ENCODE data around the gene ARHGAP42.

The ARHGAP42 gene

GRCh38 chr11:100674212-100674611, 12.9 kb upstream of the ARHGAP42 start:
- no peaks in the 10 kb centered on the region for H3K27me3 ChIP-seq (ENCODE audit: insufficient read depth, poor library complexity, severe bottlenecking)

GRCh38 chr11:100675115-100675650, 11.9 kb upstream of the ARHGAP42 start:
- H3K4me3 ChIP-seq (replicated peaks; ENCODE audit: insufficient read depth, low read length): no peak overlapping the region
- no peak for TF ChIP-seq SPI1 (IDR thresholded peaks at IDR 0.05; ENCODE audit: borderline replicate concordance, low read depth)
- TF ChIP-seq POLR2AphosphoS5 (IDR thresholded peaks at IDR 0.05; ENCODE audit: low read depth): no peak

More at GRCh38 chr11:100674212-100674611, 12.9 kb upstream of the ARHGAP42 start:
- H3K4me3 ChIP-seq (replicated peaks; ENCODE audit: insufficient read depth, low read length): no peak overlapping the region
- TF ChIP-seq REST (IDR thresholded peaks at IDR 0.05; ENCODE audit: insufficient replicate concordance, low read depth) (no peak), SPI1 (IDR thresholded peaks at IDR 0.05; ENCODE audit: borderline replicate concordance, low read depth) (no peak), GABPA (IDR thresholded peaks at IDR 0.05; ENCODE audit: low read depth) (no peak), CTCF (IDR thresholded peaks at IDR 0.05; ENCODE audit: insufficient read depth, low read length) (no peak), POLR2AphosphoS5 (IDR thresholded peaks at IDR 0.05; ENCODE audit: low read depth) (no peak)
- no peak for DNase-seq (ENCODE audit: low read depth in 1 of 2, low spot score in 1 of 2)
- H3K27ac ChIP-seq (replicated peaks): no peak overlapping the region

GRCh38 chr11:100676901-100677300, 10.2 kb upstream of the ARHGAP42 start:
- H3K27ac ChIP-seq (replicated peaks): no peak overlapping the region

More at GRCh38 chr11:100675115-100675650, 11.9 kb upstream of the ARHGAP42 start:
- Histone ChIP-seq H3K27ac (replicated peaks) (no peak overlapping the region), H3K27me3 (ENCODE audit: insufficient read depth, poor library complexity, severe bottlenecking) (no peaks in the 10 kb centered on the region)
- DNase-seq (ENCODE audit: low read depth in 1 of 2, low spot score in 1 of 2): no peak

More at GRCh38 chr11:100676901-100677300, 10.2 kb upstream of the ARHGAP42 start:
- no peaks in the 10 kb centered on the region for H3K27me3 ChIP-seq (ENCODE audit: insufficient read depth, poor library complexity, severe bottlenecking)
- TF ChIP-seq POLR2AphosphoS5 (IDR thresholded peaks at IDR 0.05; ENCODE audit: low read depth) (no peak), GABPA (IDR thresholded peaks at IDR 0.05; ENCODE audit: low read depth) (no peak), SPI1 (IDR thresholded peaks at IDR 0.05; ENCODE audit: borderline replicate concordance, low read depth) (no peak), REST (IDR thresholded peaks at IDR 0.05; ENCODE audit: insufficient replicate concordance, low read depth) (no peak), CTCF (IDR thresholded peaks at IDR 0.05; ENCODE audit: insufficient read depth, low read length) (no peak)
- DNase-seq (ENCODE audit: low read depth in 1 of 2, low spot score in 1 of 2): no peak
- H3K4me3 ChIP-seq (replicated peaks; ENCODE audit: insufficient read depth, low read length): no peak overlapping the region

Data from HL-60 (cell line).